Naive thymus-derived CD8-positive, alpha-beta T cell (primary cell): ENCODE measurements around the gene SYT5. TPM values are rescaled to one million over a fixed set of nuclear protein-coding genes. Genes with fewer than 3 reads are reported as not detected.
A peak's percentile ranks its signal among the peaks of the same experiment; 100 is the strongest.

Experiments used
- ATAC-seq, 2 donors: fragments of 150-1000 bp; cut with Tn5 transposase in 1 of 2; sonication (Bioruptor Pico), chemical (Tn5 transposase) in 1 of 2; 1 replicate in 1 of 2; 2 replicates in 1 of 2; pipeline ENCODE4 v1.10.0; 2021; ENCODE audit warnings: mild to moderate bottlenecking in 2 of 2, moderate library complexity in 2 of 2
- POLR2A ChIA-PET: fragments of 350-600 bp; sonication (Branson Sonifier 250); formaldehyde crosslinking; loops from one replicate; lab custom pipeline; 2021; ENCODE audit warnings: antibody characterized with exemption; lab: Charles Lee
- DNase-seq, 10 donors: peaks; one replicate each; pipeline versions ENCODE4 v3.0.0 to v3.0.0-alpha.2; 2020 to 2022
- H3K27ac Mint-ChIP-seq, 10 donors: one replicate each; pipeline ENCODE4 v1.8.0; 2020 to 2022; ENCODE audit warnings: mild to moderate bottlenecking in 10 of 10, mixed read lengths in 10 of 10, moderate library complexity in 4 of 10, inconsistent platforms in 1 of 10
- H3K27me3 Mint-ChIP-seq, 5 donors: one replicate each; pipeline ENCODE4 v1.8.0; 2021 to 2022; ENCODE audit warnings: mixed read lengths in 5 of 5
- H3K36me3 Mint-ChIP-seq, 3 donors: one replicate each; pipeline ENCODE4 v1.8.0; 2020 to 2022; ENCODE audit warnings: mixed read lengths in 3 of 3, mild to moderate bottlenecking in 2 of 3, inconsistent platforms in 1 of 3
- H3K4me1 Mint-ChIP-seq, 4 donors: one replicate each; pipeline ENCODE4 v1.8.0; 2021 to 2022; ENCODE audit warnings: mixed read lengths in 4 of 4
- H3K4me3 Mint-ChIP-seq, 10 donors: one replicate each; pipeline ENCODE4 v1.8.0; 2020 to 2022; ENCODE audit warnings: mild to moderate bottlenecking in 10 of 10, mixed read lengths in 10 of 10, moderate library complexity in 6 of 10, inconsistent platforms in 1 of 10
- H3K9me3 Mint-ChIP-seq, 9 donors: one replicate each; pipeline ENCODE4 v1.8.0; 2020 to 2022; ENCODE audit warnings: mixed read lengths in 9 of 9, mild to moderate bottlenecking in 3 of 9, inconsistent platforms in 1 of 9, moderate library complexity in 1 of 9
- polyA plus RNA-seq, 3 donors: library from polyadenylated mRNA; unstranded; fragments of 300-500 nt; fragmentation: Illumina TruSeq; gene quantifications; one replicate each; pipeline ENCODE4 v1.2.3, GENCODE V29; 2021
- total RNA-seq, 8 experiments: library from RNA in 2 of 8; stranded (reverse) in 2 of 8; gene quantifications; one replicate each; pipeline ENCODE4 v1.2.3 and lab custom pipeline; 2021 to 2026

Gene SYT5
- total and polyA plus RNA-seq, 5 experiments from 2014 or later = 0.09 to 0.56 (median 0.25) TPM; not detected in 2

DNA sequence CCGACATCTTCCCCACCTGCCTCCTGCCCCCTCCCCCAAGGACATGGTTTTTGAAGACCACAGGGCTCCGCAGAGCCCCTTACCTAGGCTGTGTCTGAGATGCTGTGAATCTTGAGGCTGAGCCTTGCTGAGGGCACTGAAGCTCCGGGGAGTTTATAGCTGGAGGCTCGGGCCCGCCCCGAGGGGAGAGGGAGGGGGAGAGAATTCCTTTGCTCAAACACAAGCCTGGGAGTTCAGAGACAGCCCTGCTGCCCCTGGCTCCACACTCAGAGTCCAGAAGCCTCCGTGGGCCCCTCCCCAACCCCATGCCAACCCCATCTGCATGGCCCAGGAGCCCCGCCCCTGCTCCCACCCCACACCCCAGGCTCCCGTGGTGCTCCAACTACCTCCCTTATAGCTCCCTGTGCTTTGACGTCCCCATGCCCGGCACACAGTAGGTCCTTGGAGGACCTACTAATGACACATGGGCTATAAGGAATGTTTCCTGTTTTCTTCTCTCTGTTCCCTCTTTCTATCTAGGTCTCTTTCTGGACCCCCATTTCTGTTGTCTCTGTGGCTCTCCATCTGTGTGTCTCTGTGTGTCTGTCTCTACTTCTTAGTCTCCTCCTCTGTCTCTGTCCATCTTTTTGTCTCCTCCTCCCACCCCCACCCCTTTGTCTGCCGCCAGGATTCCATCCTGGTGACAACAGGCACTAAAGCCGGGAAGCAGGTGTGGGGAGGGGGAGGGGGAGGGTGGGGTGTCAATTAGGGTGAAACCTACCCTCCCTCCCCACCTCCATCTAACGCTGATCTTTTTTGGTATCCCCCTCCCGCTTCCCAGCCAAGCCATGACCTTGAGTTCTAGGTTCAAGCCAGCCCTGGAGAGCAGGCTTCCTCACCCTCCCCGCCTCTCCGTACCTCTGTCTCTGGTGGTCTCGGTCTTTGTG lies 30.7 kb downstream of the SYT5 start, which contains the start of gene TNNT1:
TNNT1 (minus strand) TSS at position 129 of the 926 bp plus-strand sequence. CDS start 2,049 bp downstream, outside the sequence.
- peaks cover 2 to 6% (median 3%) of the 10 kb centered on the region in 3 donors for H3K36me3 Mint-ChIP-seq
- no peak for DNase-seq
- H3K9me3 Mint-ChIP-seq = peaks cover 0 to 27% (median 15%) of the 10 kb centered on the region in 9 donors
- no peak for ATAC-seq
- H3K27ac Mint-ChIP-seq = no peak within 1 kb of the TSS
- POLR2A ChIA-PET = no interaction called here
- H3K27me3 Mint-ChIP-seq = peaks cover 30 to 54% (median 40%) of the 10 kb centered on the region in 5 donors
- peaks cover 28 to 34% (median 31%) of the 10 kb centered on the region in 4 donors for H3K4me1 Mint-ChIP-seq
- H3K4me3 Mint-ChIP-seq = no peak within 1 kb of the TSS

DNA sequence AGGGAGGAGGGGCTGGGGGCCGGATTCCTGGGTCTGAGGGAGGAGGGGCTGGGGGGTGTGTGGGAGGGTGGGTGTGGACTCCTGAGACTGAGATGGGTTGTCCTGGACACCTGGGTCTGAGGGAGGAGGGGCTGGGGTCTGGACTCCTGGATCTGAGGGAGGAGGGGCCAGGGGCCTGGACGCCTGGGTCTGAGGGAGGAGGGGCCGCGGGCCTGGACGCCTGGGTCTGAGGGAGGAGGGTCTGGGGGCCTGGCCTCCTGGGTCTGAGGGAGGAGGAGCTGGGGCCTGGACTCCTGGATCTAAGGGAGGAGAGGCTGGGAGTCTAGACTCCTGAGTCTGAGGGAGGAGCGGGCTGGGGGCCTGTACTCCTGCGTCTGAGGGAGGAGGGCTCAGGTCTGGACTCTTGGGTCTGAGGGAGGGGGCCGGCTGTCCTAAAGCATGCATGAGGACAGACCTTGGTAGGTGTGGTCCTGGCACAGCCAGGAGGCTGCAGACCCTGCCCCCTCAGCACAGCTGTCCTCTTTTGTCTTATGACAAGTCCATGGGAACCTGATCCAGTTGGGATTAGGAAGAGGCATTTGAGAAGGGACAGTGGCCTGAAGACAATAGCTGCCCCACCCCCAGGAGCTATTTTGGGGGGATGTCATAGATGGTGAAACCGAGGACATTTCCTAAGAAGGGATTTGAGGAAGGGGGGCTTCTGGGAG lies 32.4 kb downstream of the SYT5 start:
- ATAC-seq (no peak), DNase-seq (no peak)
- Mint-ChIP-seq H3K36me3 (peaks cover 0 to 3% (median 2%) of the 10 kb centered on the region in 3 donors), H3K27me3 (peaks cover 36 to 67% (median 49%) of the 10 kb centered on the region in 5 donors), H3K27ac (no peak overlapping the region), H3K4me1 (peaks cover 19 to 24% (median 22%) of the 10 kb centered on the region in 4 donors), H3K9me3 (peaks cover 0 to 21% (median 9%) of the 10 kb centered on the region in 9 donors), H3K4me3 (no peak overlapping the region)
- POLR2A ChIA-PET = no interaction called here

DNA sequence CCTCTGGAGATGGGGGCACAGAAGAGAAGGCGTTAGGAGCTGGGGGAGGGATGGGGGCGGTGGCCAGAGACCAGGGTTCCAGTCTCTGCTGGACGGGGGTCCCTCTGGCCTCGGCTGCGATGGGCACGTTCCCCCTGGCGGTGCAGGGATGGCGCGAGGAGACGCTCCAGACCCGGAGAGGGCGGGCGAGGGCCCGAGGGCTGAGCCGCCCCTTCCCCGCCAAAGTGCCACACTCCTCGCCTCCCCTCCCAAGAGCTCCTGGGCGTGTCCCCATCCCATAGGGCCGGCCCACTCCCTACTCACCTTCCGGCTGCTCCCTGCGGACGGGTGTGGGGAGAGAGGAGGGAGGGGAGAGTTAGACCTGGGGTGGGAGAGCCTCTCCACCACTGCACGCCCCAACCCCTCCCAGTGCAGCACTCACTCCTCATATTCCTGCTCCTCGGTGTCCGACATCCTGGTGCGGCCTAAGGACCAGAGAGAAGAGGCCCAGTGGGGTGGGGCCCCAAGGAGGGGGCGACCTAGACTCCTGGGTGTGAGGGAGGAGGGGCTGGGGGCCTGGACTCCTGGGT lies 33.3 kb downstream of the SYT5 start:
- H3K4me3 Mint-ChIP-seq = no peak overlapping the region
- peaks cover 12 to 17% (median 16%) of the 10 kb centered on the region in 4 donors for H3K4me1 Mint-ChIP-seq
- peaks cover 0 to 15% (median 4%) of the 10 kb centered on the region in 9 donors for H3K9me3 Mint-ChIP-seq
- DNase-seq (no peak), ATAC-seq (no peak)
- peaks cover 0 to 3% (median 0%) of the 10 kb centered on the region in 3 donors for H3K36me3 Mint-ChIP-seq
- H3K27ac Mint-ChIP-seq = no peak overlapping the region
- H3K27me3 Mint-ChIP-seq = peaks cover 36 to 70% (median 49%) of the 10 kb centered on the region in 5 donors
- POLR2A ChIA-PET = no interaction called here

DNA sequence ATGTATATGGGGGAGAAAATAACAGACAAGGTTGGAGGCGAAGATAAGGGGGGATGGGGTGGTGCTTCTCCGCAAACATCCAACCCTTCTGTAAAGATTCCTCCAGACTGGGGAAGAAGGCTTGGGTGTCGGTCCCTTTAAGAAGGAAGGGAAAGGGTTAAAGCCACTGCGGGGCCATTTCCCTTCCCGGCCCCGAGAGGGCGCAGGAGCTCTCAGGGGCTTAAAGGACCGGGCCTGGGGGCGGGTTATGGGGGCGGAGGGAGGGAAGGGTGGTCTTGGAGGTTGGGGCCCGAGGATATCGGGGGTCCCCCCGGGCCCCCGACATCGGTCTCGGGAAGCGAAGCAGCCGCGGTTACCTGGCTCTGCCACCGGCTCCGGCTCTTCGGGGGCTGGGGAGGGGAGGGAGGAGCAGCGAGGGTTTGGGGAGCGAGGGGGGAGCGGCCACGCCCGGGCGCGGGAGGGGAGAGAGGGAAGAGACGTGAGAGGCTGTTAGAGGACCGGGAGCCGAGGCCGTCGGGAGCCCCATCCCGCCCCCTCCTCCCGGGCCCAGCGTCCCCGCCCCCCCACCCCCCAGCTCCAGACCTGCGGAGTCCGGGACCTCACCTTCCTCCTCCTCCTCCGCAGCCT lies 33.9 kb downstream of the SYT5 start:
- peaks cover 37 to 73% (median 50%) of the 10 kb centered on the region in 5 donors for H3K27me3 Mint-ChIP-seq
- ATAC-seq = peak; percentile 28 to 32
- H3K27ac Mint-ChIP-seq = no peak overlapping the region
- peaks cover 0 to 10% (median 0%) of the 10 kb centered on the region in 9 donors for H3K9me3 Mint-ChIP-seq
- H3K36me3 Mint-ChIP-seq = peaks cover 0 to 3% (median 0%) of the 10 kb centered on the region in 3 donors
- H3K4me3 Mint-ChIP-seq = no peak overlapping the region
- DNase-seq = peak in 3 of 10 donors; percentile 19 to 45 (median 27)
- POLR2A ChIA-PET = no interaction called here
- H3K4me1 Mint-ChIP-seq = peaks cover 10 to 17% (median 14%) of the 10 kb centered on the region in 4 donors

DNA sequence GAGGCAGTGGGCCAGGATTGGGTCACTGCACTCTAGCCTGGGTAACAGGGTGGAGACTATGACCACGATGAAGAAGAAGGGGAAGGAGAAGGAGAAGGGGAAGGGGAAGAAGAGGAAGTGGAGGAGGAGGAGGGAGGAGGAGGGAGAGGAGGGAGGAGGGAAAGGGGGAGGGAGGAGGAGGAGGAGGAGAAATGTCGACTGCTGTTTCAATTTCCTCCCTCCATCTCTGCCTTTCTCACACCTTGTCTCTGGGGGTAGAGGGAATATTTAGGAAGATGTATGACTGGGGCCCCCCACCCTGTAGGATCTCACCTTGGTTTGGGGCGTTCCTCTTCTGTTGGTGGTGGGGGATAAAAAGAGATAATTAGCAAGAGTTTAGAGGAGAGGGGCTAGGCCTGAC lies 34.9 kb downstream of the SYT5 start:
- Mint-ChIP-seq H3K4me3 (peak overlapping the region in 1 of 10 donors; percentile 43), H3K27me3 (peaks cover 38 to 77% (median 51%) of the 10 kb centered on the region in 5 donors), H3K27ac (peak overlapping the region in 1 of 10 donors; percentile 67), H3K36me3 (peaks cover 0 to 3% (median 0%) of the 10 kb centered on the region in 3 donors), H3K4me1 (peaks cover 12 to 19% (median 16%) of the 10 kb centered on the region in 4 donors), H3K9me3 (peaks cover 0 to 4% (median 0%) of the 10 kb centered on the region in 9 donors)
- no peak for DNase-seq
- POLR2A ChIA-PET = no interaction called here
- ATAC-seq = no peak

DNA sequence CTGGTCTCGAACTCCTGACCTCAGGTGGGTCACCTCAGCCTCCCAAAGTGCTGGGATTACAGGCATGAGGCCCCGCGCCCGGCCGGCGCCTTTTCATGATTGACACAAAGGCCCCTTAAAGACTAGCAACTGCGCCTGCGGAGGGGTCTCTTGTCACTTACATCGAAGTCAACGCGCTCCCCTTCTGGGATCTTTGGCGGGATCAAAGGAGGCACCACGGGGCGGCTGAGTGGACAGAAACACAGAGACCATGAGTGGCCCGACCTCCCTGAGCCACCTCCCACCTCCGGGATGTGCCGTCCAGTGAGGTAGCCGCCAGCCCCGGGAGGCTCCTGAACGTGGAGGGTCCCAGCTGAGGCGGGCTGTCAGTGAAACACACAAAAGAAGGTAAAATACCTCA lies 38.4 kb downstream of the SYT5 start:
- H3K27me3 Mint-ChIP-seq = peaks cover 28 to 72% (median 42%) of the 10 kb centered on the region in 5 donors
- peaks cover 0 to 3% (median 0%) of the 10 kb centered on the region in 9 donors for H3K9me3 Mint-ChIP-seq
- POLR2A ChIA-PET = interaction anchor here (0.5 to 1.1 kb wide), 2 partner anchors 19 to 365 kb away, joined by 3 to 4 read pairs; no protein-coding TSS in a partner anchor
- DNase-seq (no peak), ATAC-seq (peak in 1 of 2 donors; percentile 28)
- no peak overlapping the region for H3K4me3 Mint-ChIP-seq
- H3K4me1 Mint-ChIP-seq = peaks cover 11 to 19% (median 11%) of the 10 kb centered on the region in 4 donors
- peaks cover 0 to 3% (median 0%) of the 10 kb centered on the region in 3 donors for H3K36me3 Mint-ChIP-seq
- no peak overlapping the region for H3K27ac Mint-ChIP-seq

DNA sequence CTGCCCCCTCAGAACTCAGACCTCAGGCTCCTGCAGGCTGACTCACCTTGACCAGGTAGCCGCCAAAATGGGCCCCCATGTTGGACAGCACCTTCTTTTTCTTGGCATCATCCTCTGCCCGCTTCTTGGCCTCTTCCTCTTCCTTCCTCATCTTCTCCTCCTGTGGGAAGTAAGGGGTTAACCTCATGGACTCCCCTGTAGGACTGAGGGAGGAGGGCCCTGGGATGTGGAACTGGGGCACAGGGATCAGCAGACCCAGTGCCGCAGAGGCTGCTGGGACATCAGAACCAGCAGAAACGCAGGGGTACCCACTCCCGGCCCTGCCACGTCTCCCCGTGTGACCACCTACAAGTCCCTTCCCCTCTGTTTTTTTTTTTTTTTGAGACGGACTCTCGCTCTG lies 42.2 kb downstream of the SYT5 start:
- peak overlapping the region in 1 of 10 donors; percentile 49 for H3K27ac Mint-ChIP-seq

DNA sequence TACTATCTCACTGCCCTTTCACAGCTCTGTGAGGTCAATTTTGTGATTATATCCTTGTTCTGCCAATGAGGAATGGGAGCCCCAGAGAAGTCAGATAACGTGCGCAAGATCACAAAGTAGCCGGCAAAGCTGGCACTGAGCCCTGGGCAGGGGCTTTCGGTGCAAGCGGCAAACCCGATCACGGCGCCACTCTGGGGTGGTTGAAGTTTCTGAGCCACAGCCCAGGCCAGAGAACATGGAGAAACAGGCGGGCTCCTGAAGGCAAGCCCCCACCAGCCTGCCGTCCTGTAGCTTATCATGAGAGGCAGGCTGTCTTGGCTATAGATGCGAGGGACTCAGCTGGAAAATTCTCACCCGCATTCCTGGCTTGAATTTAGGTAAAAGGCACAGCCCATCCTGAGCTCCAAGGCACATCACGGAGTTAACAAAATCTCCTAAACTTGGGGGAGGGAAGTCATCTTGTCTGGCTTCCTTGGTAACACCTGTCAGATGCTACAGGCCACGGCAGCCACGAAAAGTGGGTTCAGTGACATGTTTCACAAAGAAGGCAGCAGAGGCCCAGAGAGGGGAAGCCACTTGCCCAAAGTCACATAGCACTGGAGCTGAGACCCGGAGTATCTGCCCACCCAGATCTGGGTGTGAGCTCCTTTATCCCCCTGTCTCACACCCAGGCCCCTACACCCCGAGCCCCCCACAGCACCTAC lies 43.5 kb downstream of the SYT5 start:
- Mint-ChIP-seq H3K27ac (no peak overlapping the region), H3K4me3 (no peak overlapping the region), H3K27me3 (peaks cover 15 to 72% (median 30%) of the 10 kb centered on the region in 5 donors), H3K4me1 (peaks cover 2 to 6% (median 4%) of the 10 kb centered on the region in 4 donors), H3K9me3 (no peaks in the 10 kb centered on the region), H3K36me3 (no peaks in the 10 kb centered on the region)
- no peak for DNase-seq
- ATAC-seq = no peak
- POLR2A ChIA-PET = no interaction called here

More for the DNA sequence above, 42.2 kb downstream of the SYT5 start:
- no peak for DNase-seq
- Mint-ChIP-seq H3K36me3 (no peaks in the 10 kb centered on the region), H3K4me1 (peaks cover 2 to 5% (median 3%) of the 10 kb centered on the region in 4 donors), H3K9me3 (no peaks in the 10 kb centered on the region), H3K4me3 (no peak overlapping the region), H3K27me3 (peaks cover 13 to 66% (median 25%) of the 10 kb centered on the region in 5 donors)
- no peak for ATAC-seq
- POLR2A ChIA-PET = no interaction called here

DNA sequence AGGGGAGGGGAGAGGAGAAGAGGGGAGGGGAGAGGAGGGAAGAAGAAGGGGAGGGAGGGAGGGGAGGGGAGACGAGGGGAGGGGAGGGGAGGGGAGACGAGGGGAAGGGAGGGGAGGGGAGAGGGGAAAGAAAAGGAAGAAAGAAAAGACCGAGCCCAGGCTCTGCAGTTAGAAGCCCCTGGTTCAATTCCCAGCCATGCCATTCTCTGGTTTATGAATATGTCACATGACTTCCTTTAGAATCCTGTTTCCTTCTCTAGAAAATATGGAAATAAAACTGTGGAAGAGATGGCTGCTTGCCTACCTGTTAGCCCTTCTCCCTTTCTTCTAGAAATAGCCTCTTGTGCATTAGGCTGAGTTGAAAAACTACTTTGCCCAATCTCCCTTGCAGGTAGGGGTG lies 45.4 kb downstream of the SYT5 start:
- H3K9me3 Mint-ChIP-seq = no peaks in the 10 kb centered on the region
- no peak for ATAC-seq
- POLR2A ChIA-PET = no interaction called here
- DNase-seq = no peak
- peaks cover 21 to 76% (median 29%) of the 10 kb centered on the region in 5 donors for H3K27me3 Mint-ChIP-seq
- H3K4me3 Mint-ChIP-seq = no peak overlapping the region
- H3K4me1 Mint-ChIP-seq = peaks cover 0 to 4% (median 0%) of the 10 kb centered on the region in 4 donors
- H3K27ac Mint-ChIP-seq = no peak overlapping the region
- H3K36me3 Mint-ChIP-seq = no peaks in the 10 kb centered on the region

DNA sequence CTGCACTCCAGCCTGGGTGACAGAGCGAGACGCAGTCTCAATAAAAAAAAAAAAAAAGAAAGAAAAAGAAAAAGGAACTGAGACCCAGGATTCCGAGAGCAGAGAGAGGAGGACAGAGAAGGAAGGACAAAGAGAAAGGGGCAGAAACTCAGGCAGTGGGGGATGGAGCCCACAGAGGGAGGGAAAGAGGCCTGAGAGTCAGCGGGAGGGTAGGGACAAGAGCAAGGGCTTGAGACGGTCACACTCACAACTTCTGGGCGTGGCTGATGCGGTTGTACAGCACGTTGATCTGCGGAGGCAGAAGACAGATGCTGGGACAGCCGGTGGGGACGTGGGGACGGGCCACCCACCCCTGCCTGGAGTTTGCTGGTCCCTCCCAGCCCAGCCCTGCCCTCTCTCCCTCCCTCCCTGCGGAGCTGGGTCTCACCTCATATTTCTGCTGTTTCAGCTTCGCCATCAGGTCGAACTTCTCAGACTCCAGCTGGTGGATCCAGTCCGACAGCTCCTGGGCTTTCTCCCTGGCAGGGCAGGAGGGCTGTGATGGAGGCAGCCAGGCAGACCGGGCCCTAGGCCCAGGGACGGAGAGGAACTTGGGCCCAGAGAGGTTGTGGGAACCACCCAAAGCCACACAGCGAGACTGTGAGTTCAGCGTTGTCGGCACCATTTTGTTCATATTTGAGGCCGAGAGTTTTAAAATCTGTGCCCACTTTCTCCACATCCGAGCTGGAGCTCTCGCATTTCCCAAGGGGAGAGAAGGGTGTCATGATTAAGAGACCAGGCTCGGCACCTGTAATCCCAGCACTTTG lies 46.2 kb downstream of the SYT5 start:
- POLR2A ChIA-PET = no interaction called here
- Mint-ChIP-seq H3K36me3 (no peaks in the 10 kb centered on the region), H3K4me1 (peaks cover 0 to 4% (median 0%) of the 10 kb centered on the region in 4 donors), H3K27ac (no peak overlapping the region), H3K27me3 (peaks cover 18 to 78% (median 36%) of the 10 kb centered on the region in 5 donors), H3K4me3 (no peak overlapping the region), H3K9me3 (no peaks in the 10 kb centered on the region)
- DNase-seq = no peak
- no peak for ATAC-seq
